H1 (cell line): ENCODE measurements around the gene SP9. TPM values are rescaled to one million over a fixed set of nuclear protein-coding genes. Genes with fewer than 3 reads are reported as not detected.

Experiments
- CTCF ChIA-PET: fragments of 300-600 bp; sonication (Branson Sonifier 250); formaldehyde crosslinking; loops from one replicate; lab custom pipeline; 2021; ENCODE audit not compliant: partially characterized antibody; lab: Charles Lee
- POLR2A ChIA-PET: fragments of 300-600 bp; sonication (Branson Sonifier 250); formaldehyde crosslinking; loops from one replicate; lab custom pipeline; 2021; ENCODE audit warnings: inconsistent platforms; ENCODE audit not compliant: partially characterized antibody; lab: Charles Lee
- DNase-seq, 2 experiments: peaks; one replicate each; pipeline versions ENCODE4 v3.0.0 to v3.0.0-alpha.2; 2010 to 2022; ENCODE audit warnings: low spot score in 2 of 2, low read depth in 1 of 2, mixed read lengths in 1 of 2
- FAIRE-seq: peaks from 2 replicates; lab custom pipeline; 2011; peaks lifted over from hg19 to GRCh38; lab: Jason Lieb, UNC
- H2AFZ ChIP-seq: 2 replicates; pipeline ENCODE4 v1.8.1; 2012; ENCODE audit warnings: low read length, inconsistent platforms
- H2AK5ac ChIP-seq: 2 replicates; pipeline ENCODE4 v1.6.1; 2013; ENCODE audit warnings: low read depth, low read length
- H2BK120ac ChIP-seq: replicated peaks from 2 replicates; pipeline ENCODE3; 2013; ENCODE audit warnings: low read depth, low read length, inconsistent platforms
- H2BK12ac ChIP-seq: 2 replicates; pipeline ENCODE4 v1.6.1; 2013; ENCODE audit warnings: low read depth, low read length
- H2BK15ac ChIP-seq: 2 replicates; pipeline ENCODE4 v1.6.1; 2013; ENCODE audit warnings: low read length
- H2BK20ac ChIP-seq: 2 replicates; pipeline ENCODE4 v1.6.1; 2013; ENCODE audit warnings: low read length
- H2BK5ac ChIP-seq: 2 replicates; pipeline ENCODE4 v1.6.1; 2013; ENCODE audit warnings: low read depth, low read length
- H3K14ac ChIP-seq: 2 replicates; pipeline ENCODE4 v1.6.1; 2013; ENCODE audit warnings: inconsistent platforms; ENCODE audit not compliant: insufficient read length
- H3K18ac ChIP-seq: 2 replicates; pipeline ENCODE4 v1.6.1; 2013; ENCODE audit warnings: low read length; ENCODE audit errors: extremely low read depth
- H3K23ac ChIP-seq: 2 replicates; pipeline ENCODE4 v1.6.1; 2013; ENCODE audit warnings: inconsistent platforms; ENCODE audit not compliant: insufficient read length
- H3K23me2 ChIP-seq: 2 replicates; pipeline ENCODE4 v1.6.1; 2013; ENCODE audit warnings: low read depth, low read length
- H3K27ac ChIP-seq: 2 replicates; pipeline ENCODE4 v1.6.1; 2011; ENCODE audit warnings: low read depth, low read length, inconsistent platforms
- H3K27me3 ChIP-seq, 4 experiments: replicated peaks in 1 of 4; 1 replicate in 1 of 4; 2 replicates in 3 of 4; pipeline versions ENCODE4 v1.6.1 to v1.8.1; 2011 to 2013; ENCODE audit warnings: low read length in 3 of 4, mild to moderate bottlenecking in 3 of 4, inconsistent platforms in 2 of 4, mixed read lengths in 2 of 4, moderate library complexity in 1 of 4; ENCODE audit not compliant: control insufficient read depth in 3 of 4, insufficient read depth in 3 of 4; ENCODE audit errors: extremely low read depth in 1 of 4
- H3K36me3 ChIP-seq, 4 experiments: 2 replicates each; pipeline versions ENCODE4 v1.6.1 to v1.8.1; 2011 to 2013; ENCODE audit warnings: mild to moderate bottlenecking in 4 of 4, low read length in 3 of 4, moderate library complexity in 2 of 4, control low read depth in 1 of 4, inconsistent platforms in 1 of 4; ENCODE audit not compliant: insufficient read depth in 4 of 4, control insufficient read depth in 2 of 4
- H3K4ac ChIP-seq: replicated peaks from 2 replicates; pipeline ENCODE3; 2013; ENCODE audit warnings: low read length, low read depth, mixed read lengths, inconsistent platforms; ENCODE audit not compliant: insufficient read length
- H3K4me1 ChIP-seq, 4 experiments: replicated peaks in 1 of 4; 1 replicate in 1 of 4; 2 replicates in 3 of 4; pipeline versions ENCODE4 v1.6.1 to v1.8.1; 2011 to 2013; ENCODE audit warnings: low read length in 3 of 4, inconsistent platforms in 2 of 4, mixed read lengths in 1 of 4; ENCODE audit not compliant: insufficient read depth in 4 of 4, control insufficient read depth in 3 of 4
- H3K4me2 ChIP-seq, 2 experiments: 2 replicates each; pipeline versions ENCODE4 v1.6.1 to v1.8.1; 2011 to 2013; ENCODE audit warnings: low read depth in 2 of 2, low read length in 2 of 2, control low read depth in 1 of 2, inconsistent platforms in 1 of 2, mild to moderate bottlenecking in 1 of 2; ENCODE audit not compliant: insufficient read depth in 1 of 2
- H3K4me3 ChIP-seq, 4 experiments: fragments of 200-600, 300-600 bp in 1 of 4; sonication (generic), shearing (Covaris generic), sonication (Bioruptor Twin) in 1 of 4; 2 replicates each; pipeline versions ENCODE4 v1.5.1 to v1.8.1; 2011 to 2016; ENCODE audit warnings: low read length in 4 of 4, low read depth in 3 of 4, control low read depth in 2 of 4, inconsistent platforms in 2 of 4, mild to moderate bottlenecking in 2 of 4, mixed read lengths in 1 of 4, moderate library complexity in 1 of 4; ENCODE audit not compliant: insufficient read depth in 2 of 4; ENCODE audit errors: extremely low read depth in 1 of 4
- H3K56ac ChIP-seq: replicated peaks from 2 replicates; pipeline ENCODE3; 2013; ENCODE audit warnings: low read depth, mild to moderate bottlenecking, mixed read lengths, low read length, inconsistent platforms; ENCODE audit not compliant: insufficient read length
- H3K79me1 ChIP-seq: 2 replicates; pipeline ENCODE4 v1.6.1; 2013; ENCODE audit warnings: low read depth, low read length, control low read depth
- H3K79me2 ChIP-seq, 2 experiments: 2 replicates each; pipeline versions ENCODE4 v1.6.1 to v1.8.1; 2012 to 2013; ENCODE audit warnings: low read length in 2 of 2, mild to moderate bottlenecking in 2 of 2, inconsistent platforms in 1 of 2; ENCODE audit not compliant: insufficient read depth in 2 of 2, control insufficient read depth in 1 of 2
- H3K9ac ChIP-seq, 4 experiments: replicated peaks in 1 of 4; 1 replicate in 1 of 4; 2 replicates in 3 of 4; pipeline versions ENCODE4 v1.6.1 to v1.8.1; 2011 to 2013; ENCODE audit warnings: low read depth in 3 of 4, low read length in 3 of 4, control low read depth in 2 of 4, mild to moderate bottlenecking in 2 of 4, moderate library complexity in 2 of 4, inconsistent platforms in 1 of 4; ENCODE audit errors: extremely low read depth in 1 of 4
- H3K9me3 ChIP-seq, 2 experiments: 2 replicates each; pipeline versions ENCODE4 v1.6.1 to v1.8.1; 2012 to 2013; ENCODE audit warnings: mild to moderate bottlenecking in 2 of 2, moderate library complexity in 2 of 2, control low read depth in 1 of 2, inconsistent platforms in 1 of 2, low read depth in 1 of 2, low read length in 1 of 2, mixed read lengths in 1 of 2; ENCODE audit not compliant: insufficient read depth in 2 of 2
- H4K20me1 ChIP-seq, 2 experiments: replicated peaks in 1 of 2; 2 replicates each; pipeline versions ENCODE3 to v1.8.1; 2011 to 2013; ENCODE audit warnings: inconsistent platforms in 2 of 2, low read length in 2 of 2, mild to moderate bottlenecking in 1 of 2; ENCODE audit not compliant: insufficient read depth in 2 of 2, control insufficient read depth in 1 of 2
- H4K5ac ChIP-seq: 2 replicates; pipeline ENCODE4 v1.6.1; 2013; ENCODE audit warnings: low read length, low read depth, mixed read lengths, inconsistent platforms; ENCODE audit not compliant: insufficient read length
- H4K8ac ChIP-seq: 2 replicates; pipeline ENCODE4 v1.8.0; 2013; ENCODE audit warnings: mild to moderate bottlenecking, moderate library complexity, low read length, inconsistent platforms; ENCODE audit not compliant: insufficient read depth; ENCODE audit errors: extremely low read depth
- H4K91ac ChIP-seq: replicated peaks from 2 replicates; pipeline ENCODE3; 2013; ENCODE audit warnings: low read length, mixed read lengths, inconsistent platforms; ENCODE audit not compliant: insufficient read length
- ASH2L ChIP-seq: fragments of 200-600, 300-600 bp; sonication (generic); IDR thresholded peaks from one replicate; pipeline ENCODE4 v1.7.1; 2017; ENCODE audit warnings: low read length
- CHD2 ChIP-seq: IDR thresholded peaks from 2 replicates; pipeline ENCODE4 v1.6.1; 2012; ENCODE audit warnings: low read length, improper control_type of control experiment
- EGR1 ChIP-seq: IDR thresholded peaks from 2 replicates; pipeline ENCODE4 v1.6.1; 2011; ENCODE audit warnings: low read depth, low read length, borderline replicate concordance
- KDM1A ChIP-seq: fragments of 200-600, 300-600 bp; sonication (generic); IDR thresholded peaks from 2 replicates; pipeline ENCODE4 v1.7.1; 2016; ENCODE audit warnings: mild to moderate bottlenecking, low read length, borderline replicate concordance
- SIN3A ChIP-seq, 2 experiments: IDR thresholded peaks in 1 of 2; conservative IDR thresholded peaks in 1 of 2; 2 replicates each; pipeline ENCODE4 v1.6.1; 2011 to 2012; ENCODE audit warnings: low read length in 2 of 2, improper control_type of control experiment in 1 of 2, low read depth in 1 of 2, mild to moderate bottlenecking in 1 of 2
- WGBS, 2 experiments: shearing (Covaris generic) in 1 of 2; methylation state at CpG; one replicate each; pipeline versions ENCODE4 v1.1.6 to v1.1.7; 2013 to 2015; ENCODE audit warnings: low lambda C conversion rate in 2 of 2, mixed read lengths in 2 of 2, inconsistent platforms in 1 of 2, low coverage in 1 of 2, missing lambda C conversion rate in 1 of 2; ENCODE audit not compliant: insufficient replicate concordance in 2 of 2, insufficient coverage in 1 of 2, insufficient read length in 1 of 2; ENCODE audit errors: extremely low coverage in 1 of 2, missing lambda C conversion rate in 1 of 2; 5-methylcytosine and 5-hydroxymethylcytosine counted together
- polyA plus RNA-seq, 7 experiments: library from polyadenylated mRNA; depleted of rRNA in 3 of 7; stranded (reverse) in 5 of 7; unstranded in 2 of 7; fragments of >200 nt in 5 of 7; fragments of 200-250 nt in 2 of 7; gene quantifications; 1 replicate in 5 of 7; 2 replicates in 1 of 7; 4 replicates in 1 of 7; pipeline versions ENCODE4 v1.2.1 to v1.2.3, GENCODE V29; 2011 to 2013; ENCODE audit warnings: missing spikeins in 2 of 7, mixed read lengths in 2 of 7
- total RNA-seq: library from RNA; stranded (reverse); fragmentation: NEBNext Ultra II Directional; extraction: Animal tissue kit (Norgen Biotek cat#: 25700); gene quantifications from 2 replicates; pipeline ENCODE4 v1.2.1, GENCODE V29; 2021
- TF ChIP-seq, protein P1 (sequence below): IDR thresholded peaks from 2 replicates; pipeline ENCODE4 v1.6.1; 2011; ENCODE audit warnings: low read length, improper control_type of control experiment

SP9 gene
- total and polyA plus RNA-seq, 2 of the 8 experiments (the other 6 are each of a cell fraction or from before 2014, with no cell fraction given): 0.03 to 0.11 TPM

DNA sequence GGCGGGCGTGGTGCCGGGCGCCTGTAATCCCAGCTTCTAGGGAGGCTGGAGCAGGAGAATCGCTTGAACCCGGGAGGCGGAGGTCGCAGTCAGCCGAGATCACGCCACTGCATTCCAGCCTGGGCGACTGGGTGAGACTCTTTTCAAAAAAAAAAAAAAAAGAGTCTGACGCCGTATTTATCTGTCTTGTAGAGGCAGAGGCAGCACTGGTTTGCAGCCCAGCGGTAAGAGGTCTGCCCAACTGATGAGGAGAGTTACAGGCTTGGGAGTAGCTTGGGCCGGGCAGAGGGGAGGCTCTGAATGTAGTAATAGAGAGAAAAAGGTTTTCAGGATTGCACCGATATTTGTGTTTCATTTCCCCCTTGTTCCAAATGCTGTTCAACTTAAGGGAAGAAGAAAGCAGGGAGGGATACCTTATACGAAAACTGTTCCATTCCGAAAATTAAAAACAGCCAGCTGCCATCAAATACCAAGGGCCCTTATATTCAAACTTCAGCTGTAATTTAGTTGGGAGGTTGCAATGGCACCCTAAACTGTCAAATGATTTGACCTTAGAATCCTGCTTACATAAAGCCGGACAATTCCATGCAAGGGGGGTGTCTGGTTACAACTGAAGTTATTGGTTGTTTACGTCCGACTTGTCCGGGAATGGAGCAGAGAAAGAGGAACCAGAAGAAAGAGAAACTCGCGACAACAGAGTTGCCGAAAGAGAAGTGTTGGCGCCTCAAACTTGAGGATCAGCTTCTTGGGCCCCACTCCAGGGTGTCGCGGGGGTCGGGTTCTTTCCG, 9.2 kb upstream of the SP9 start:
- no peak overlapping the region for H2AK5ac ChIP-seq
- peak overlapping the region; percentile 59; the same call in 1 of the 2 replicates for H4K8ac ChIP-seq
- H2BK120ac ChIP-seq: no peak overlapping the region
- no peak overlapping the region for H2BK15ac ChIP-seq
- H3K27ac ChIP-seq: no peak overlapping the region
- 28% methylated on average over 26 of the region's 30 CpGs; no CpG with 5 or more reads in 1 of the 2 experiments for WGBS, 2 experiments
- no peaks in the 10 kb centered on the region for H3K9me3 ChIP-seq
- H3K4me2 ChIP-seq: peak overlapping the region; percentile 86 to 88
- peaks cover 9% of the 10 kb centered on the region; the same call in 1 of the 2 replicates for H3K23me2 ChIP-seq
- DNase-seq (no peak), FAIRE-seq (peak; percentile 13)
- no peak overlapping the region for H2BK20ac ChIP-seq
- H4K91ac ChIP-seq: no peak overlapping the region
- ChIA-PET POLR2A (interaction anchor here (0.7 to 2.5 kb wide), 7 partner anchors 10 to 167 kb away, joined by 3 to 7 read pairs (median 3); partner anchors contain the start of genes OLA1 and SP9), CTCF (interaction anchor here (0.8 to 3.4 kb wide), 14 partner anchors 9 to 247 kb away, joined by 3 to 25 read pairs (median 4); partner anchors contain the start of gene SP9)
- H3K79me2 ChIP-seq: no peaks in the 10 kb centered on the region
- peak overlapping the region in 2 of 4 experiments; percentile 1 to 39; a peak in 3 of 7 replicates for H3K9ac ChIP-seq
- H3K4me3 ChIP-seq: peak overlapping the region; percentile 41 to 72 (median 66)
- no peak overlapping the region for H2AFZ ChIP-seq
- TF ChIP-seq KDM1A: no peak
- TF ChIP-seq CHD2: peak; percentile 64
- peak; percentile 95 for TF ChIP-seq ASH2L
- peak; percentile 40; the same call in 1 of the 2 replicates for TF ChIP-seq EGR1
- TF ChIP-seq, protein P1, sequence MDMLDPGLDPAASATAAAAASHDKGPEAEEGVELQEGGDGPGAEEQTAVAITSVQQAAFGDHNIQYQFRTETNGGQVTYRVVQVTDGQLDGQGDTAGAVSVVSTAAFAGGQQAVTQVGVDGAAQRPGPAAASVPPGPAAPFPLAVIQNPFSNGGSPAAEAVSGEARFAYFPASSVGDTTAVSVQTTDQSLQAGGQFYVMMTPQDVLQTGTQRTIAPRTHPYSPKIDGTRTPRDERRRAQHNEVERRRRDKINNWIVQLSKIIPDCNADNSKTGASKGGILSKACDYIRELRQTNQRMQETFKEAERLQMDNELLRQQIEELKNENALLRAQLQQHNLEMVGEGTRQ: no peak
- TF ChIP-seq SIN3A (conservative IDR thresholded peaks at IDR 0.05 in 1 of 2, IDR thresholded peaks at IDR 0.05 in 1 of 2; ENCODE audit: low read depth in 1 of 2, low read length in 2 of 2): 0 out of 4 replicates have a peak, but pooled peaks have one; percentile 15 to 45
- H3K56ac ChIP-seq: no peak overlapping the region
- no peak overlapping the region for H4K5ac ChIP-seq
- peaks cover 6 to 10% of the 10 kb centered on the region in 2 experiments for H4K20me1 ChIP-seq
- H2BK12ac ChIP-seq: no peak overlapping the region
- peaks cover 42 to 64% (median 54%) of the 10 kb centered on the region in 4 experiments for H3K27me3 ChIP-seq
- no peak overlapping the region for H3K23ac ChIP-seq
- no peak overlapping the region for H3K4ac ChIP-seq
- H2BK5ac ChIP-seq: no peak overlapping the region
- H3K4me1 ChIP-seq: peaks cover 7 to 17% (median 10%) of the 10 kb centered on the region in 4 experiments
- no peaks in the 10 kb centered on the region for H3K36me3 ChIP-seq
- no peaks in the 10 kb centered on the region for H3K79me1 ChIP-seq
- no peak overlapping the region for H3K18ac ChIP-seq
- no peak overlapping the region for H3K14ac ChIP-seq
